Activated CD4-positive, CD25-positive, alpha-beta regulatory T cell treated with anti-CD3 and anti-CD28 coated beads, Interleukin-2, amount 50 U/mL, for 16 hours (primary cell): ENCODE data around the gene RPL34.
A peak's percentile ranks its signal among the peaks of the same experiment; 100 is the strongest.
"Not testable (repeated sequence)": the region's sequence is repeated elsewhere in the genome, so short reads cannot be mapped to it uniquely, and the experiment has no call there.

ENCODE experiments used
- DNase-seq: peaks from one replicate; pipeline ENCODE4 v3.0.0-alpha.2; 2020; ENCODE audit warnings: low read depth, low spot score

RPL34 gene

DNA sequence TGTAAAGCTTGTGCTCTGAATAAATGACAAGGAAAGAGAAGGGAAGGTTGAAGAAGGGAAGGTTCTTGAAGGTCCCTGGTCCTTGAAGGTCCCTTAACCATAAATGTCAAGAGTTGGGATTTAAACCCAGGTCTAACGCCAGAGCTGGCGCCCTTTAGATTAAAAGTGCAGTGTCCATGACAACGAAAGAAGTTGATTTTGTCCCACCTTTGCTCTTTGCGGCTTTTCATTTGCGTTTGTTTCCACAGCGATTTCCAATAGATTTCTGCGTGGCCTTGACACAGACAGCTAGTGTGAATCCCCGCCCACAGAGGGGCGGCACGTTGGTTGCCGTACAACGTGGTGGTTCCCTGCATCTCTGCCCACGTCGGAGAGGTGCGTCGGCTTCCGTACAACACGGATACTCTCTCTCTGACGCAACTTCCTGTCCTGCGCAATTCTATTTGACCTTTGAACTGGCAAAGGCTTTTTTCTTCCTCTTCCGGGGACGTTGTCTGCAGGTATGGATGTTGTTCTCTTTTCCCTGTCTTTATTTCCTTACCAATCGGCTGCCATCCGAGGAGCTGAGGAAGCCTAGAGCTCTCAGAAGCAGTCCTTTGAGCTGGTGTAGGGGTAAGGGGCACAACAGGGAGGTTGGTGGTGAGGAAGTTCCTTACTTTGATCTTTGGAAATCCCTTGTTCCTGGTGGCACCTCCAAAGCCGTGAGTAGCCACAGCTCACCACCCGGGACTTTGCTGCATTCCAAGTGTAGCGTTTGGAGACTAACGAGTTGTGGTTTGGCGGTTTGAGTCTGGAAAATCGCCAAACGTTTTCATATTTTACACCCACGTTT lies at the start of gene RPL34:
Gene RPL34, plus strand, starts transcription at position 476 of the 832 bp plus-strand sequence. CDS start 1,384 bp downstream, outside the sequence.
- peak; percentile 95 for DNase-seq

DNA sequence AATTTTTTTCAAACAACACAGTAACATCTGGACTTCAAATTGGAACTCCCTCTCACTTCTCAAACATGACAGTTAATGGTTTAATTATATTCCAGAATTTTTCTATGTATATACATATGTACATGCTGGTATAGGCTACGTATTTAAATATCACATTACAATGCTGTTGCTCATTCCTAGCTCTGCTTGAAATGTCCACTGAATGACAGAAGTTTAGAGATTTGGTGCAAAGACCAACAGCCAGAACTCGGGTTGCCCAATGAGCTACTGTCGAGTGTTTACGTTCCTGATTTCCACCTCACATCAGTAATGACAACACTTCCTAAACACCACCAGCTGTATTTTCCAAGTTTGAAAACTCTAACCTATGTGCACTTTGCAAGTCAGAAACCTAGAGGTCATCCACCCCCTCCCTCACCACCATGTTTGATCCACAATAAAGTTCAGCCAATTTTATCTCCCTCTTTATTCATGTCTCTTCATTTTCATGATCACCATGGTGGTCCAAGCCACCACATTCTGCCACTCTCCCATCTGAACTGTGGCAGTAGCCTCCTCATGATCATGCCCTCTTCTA lies 49.3 kb upstream of the RPL34 start:
- DNase-seq: no peak

DNA sequence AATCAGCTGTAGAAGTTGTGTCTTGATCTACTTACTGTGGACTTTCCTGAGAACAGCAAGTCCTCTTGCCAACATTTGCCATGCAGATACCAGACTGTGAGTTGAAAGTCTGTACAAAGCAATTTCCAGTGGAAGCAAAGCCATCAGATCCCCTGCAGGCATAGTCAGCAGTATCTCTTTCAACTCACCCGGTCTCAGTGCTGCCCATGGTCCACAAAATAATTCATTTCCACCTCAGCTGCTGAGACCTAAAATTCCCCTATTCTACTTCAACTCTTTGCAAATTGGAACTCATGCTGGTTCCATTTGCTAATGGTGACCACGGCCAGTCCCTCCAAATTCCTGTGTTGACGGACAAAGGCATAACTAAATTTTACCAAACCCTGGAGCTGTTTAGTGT lies 46.0 kb upstream of the RPL34 start:
- no peak for DNase-seq

DNA sequence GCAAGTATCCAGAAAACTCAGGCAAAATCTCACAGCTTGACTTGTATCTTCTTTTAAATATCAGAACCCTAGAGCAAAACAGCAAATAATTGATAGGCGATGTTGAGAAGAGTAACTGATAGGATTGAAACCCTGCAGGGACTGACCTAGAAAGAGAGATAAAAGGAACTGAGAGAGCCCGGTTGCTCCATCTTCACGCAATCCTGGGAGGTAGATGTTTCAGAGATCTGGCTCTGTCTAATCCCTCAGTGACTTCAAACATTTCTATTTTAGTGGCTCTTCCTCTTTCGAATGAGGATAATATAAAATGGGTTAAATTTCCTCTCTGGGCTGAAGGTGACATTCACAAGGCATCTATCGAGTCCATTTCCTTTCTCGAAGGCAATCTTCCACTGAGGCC lies 39.3 kb upstream of the RPL34 start:
- DNase-seq: no peak

DNA sequence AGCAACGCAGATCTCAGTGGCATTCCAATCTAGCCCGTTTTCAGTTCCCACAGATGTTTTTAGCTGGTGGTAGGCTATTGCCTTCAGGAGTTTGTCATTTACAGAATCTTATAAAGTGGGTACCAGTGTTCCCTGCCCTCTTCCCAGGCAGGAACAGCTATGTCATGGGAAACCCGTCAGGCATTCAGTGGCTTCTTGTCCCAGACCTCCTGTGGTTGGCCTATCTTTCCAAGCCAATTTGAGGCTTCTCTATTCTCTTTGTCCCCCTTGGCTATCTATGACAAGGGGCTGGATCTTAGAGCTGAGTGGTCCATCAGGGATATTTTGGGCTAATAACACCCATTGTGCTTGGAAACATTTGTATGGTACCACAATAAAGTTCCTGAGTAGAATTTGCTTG lies 33.6 kb upstream of the RPL34 start:
- DNase-seq: no peak

DNA sequence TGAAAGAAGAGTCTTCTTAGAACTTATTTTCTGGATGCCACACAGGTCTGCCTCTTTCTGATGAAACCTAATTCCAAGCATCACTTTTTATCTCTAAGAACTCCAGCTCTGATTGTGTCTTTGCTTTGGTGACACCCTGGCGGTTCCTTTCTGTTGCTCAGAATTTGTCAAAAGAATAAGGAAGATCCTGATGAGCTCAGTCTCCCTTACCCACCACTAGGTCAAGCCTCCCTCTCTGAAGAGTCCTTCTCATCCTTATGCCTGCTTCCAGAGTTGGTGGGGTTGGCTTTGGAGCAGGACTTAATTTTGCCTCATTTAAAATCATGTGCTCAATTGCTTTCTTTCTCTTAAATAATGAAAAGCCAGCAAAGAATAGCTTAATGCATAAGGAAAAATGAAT lies 31.5 kb upstream of the RPL34 start:
- DNase-seq: no peak

DNA sequence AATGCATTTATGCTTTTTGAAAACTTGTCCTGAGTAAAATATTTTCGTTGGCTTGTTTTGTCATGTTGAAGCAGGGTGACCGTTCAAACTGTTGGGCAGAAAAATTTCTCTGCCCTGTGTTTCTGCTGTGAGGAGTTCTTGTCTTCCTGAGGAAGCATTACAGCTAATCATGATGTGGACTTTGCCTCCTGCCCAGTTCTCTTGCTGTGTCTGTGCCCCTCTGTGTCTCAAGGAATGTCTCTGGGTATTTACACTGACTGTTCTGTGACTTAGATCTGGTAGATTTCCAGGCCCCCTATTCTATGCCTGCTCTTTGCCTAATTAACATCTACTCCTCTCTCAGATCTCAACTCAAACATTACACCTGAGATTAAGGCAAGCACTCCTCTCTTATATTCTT lies 30.4 kb upstream of the RPL34 start:
- DNase-seq: no peak

DNA sequence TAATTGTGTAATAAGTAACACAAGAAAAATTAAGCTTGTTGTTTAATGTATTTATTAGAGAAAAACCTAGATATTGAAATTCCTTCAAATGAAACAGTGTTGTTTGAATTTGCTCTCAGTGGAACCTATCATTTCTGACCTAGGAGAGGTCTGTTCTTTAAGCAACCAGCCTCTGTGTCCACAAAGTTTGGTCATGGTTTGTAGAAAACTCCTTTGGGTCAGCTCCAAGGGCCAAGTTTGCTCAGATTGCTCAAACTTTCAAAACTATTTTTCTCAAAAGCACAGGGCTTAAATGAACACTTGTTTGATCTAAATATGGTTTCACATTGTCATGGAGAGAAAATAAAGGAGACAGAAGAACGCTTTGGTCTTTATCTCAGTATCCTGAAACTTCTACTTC lies 29.6 kb upstream of the RPL34 start:
- no peak for DNase-seq

DNA sequence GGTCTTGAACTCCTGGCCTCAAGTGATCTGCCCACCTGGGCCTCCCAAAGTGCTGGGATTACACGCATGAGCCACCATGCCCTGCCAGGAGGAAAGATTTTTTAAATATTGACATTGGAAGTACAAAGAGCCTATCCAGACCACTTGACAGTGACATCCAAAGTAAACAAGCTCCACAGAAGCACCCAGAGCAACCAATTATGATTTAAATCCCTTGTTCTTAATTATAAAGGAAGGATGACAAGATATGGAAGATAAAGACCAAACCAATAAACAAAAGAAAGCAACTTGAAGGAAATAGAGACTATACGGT lies 27.7 kb upstream of the RPL34 start:
- no peak for DNase-seq

DNA sequence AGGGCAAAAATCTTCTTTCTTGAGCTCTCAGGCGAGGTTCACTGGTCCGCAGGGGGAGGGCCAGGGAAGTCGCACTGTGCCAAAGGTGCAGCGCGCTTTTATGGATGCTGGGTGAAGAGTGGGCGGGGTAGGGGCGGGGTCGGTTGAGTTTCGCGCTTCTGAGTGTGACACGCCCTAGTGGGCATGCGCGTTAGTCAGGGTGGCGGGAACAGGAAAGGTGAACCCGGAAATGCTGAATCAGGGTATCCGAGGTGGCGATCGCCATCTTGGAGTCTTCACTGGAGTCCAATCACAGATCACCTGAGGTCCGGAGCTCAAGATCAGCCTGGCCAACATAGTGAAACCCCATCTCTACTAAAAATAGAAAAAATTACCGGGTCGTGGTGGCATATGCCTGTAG lies 26.1 kb upstream of the RPL34 start:
- not testable (repeated sequence) for DNase-seq

DNA sequence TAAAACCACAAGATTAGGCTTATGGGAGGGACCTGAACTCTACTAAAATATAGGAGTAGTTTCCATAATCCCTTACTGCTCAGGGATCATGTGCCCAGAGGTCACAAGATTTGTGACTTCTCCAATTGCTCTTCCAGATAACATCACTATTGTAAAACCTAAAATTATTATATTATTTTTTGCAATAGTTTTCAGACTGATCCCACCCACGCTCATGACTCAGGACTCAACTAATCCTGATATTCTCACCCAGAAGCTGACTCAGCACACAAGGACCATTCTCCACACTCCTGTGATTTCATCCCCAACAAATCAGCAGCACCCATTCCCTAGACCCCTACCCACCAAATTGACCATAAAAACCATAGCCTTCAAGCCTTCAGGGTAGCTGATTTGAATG lies 24.0 kb upstream of the RPL34 start:
- no peak for DNase-seq

DNA sequence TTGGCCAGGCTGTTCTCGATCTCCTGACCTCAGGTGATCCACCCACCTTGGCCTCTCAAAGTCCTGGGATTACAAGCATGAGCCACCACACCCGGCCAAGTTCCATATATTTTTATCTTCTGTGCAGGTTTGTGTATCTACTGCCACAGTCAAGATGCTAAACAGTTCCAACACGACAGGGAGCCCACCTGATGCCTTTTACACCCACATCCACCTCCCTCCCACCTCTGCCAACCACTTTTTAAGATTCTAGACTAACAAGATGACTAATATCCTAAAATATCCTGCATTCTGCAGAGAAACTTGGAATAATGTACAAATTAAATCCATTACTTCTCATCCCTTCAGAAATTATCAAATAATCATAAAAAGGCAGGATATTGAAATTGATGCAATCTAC lies 19.3 kb upstream of the RPL34 start:
- DNase-seq: no peak

DNA sequence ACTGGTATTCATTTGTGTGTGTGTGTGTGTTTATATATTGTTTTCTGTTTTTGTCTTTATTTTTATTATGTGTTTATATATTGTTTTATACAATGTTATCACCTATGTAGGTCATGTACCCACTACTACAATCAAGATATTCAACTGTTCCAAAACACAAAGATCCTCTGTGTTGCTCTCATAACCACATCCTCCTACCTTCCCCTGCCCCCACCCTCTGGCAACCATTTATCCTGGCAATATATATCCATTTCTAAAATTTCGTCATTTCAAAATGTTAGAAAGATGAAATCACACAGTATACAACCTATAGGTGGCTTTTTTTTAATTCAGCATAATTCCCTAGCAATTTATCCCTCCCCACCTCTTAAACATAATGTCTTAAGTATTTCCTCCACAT lies 18.8 kb upstream of the RPL34 start:
- DNase-seq: no peak

DNA sequence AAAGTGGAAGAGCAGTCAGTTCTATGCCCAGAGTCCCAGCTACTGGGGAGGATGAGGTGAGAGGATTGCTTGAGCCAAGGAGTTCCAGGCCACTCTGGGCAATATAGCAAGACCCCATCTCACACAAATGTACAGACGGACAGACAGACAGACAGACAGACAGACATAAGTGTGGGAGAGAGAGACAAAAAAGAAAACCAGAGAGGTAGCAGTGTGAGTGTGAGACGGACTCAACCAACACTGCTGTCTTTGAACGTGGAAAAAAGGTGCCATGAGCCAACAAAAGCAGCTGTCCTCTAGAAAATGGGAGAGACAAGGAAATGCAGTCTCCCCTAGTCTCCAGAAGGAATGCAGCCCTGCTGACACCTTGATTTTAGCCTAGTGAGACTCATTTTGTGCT lies 18.2 kb upstream of the RPL34 start:
- DNase-seq: no peak

DNA sequence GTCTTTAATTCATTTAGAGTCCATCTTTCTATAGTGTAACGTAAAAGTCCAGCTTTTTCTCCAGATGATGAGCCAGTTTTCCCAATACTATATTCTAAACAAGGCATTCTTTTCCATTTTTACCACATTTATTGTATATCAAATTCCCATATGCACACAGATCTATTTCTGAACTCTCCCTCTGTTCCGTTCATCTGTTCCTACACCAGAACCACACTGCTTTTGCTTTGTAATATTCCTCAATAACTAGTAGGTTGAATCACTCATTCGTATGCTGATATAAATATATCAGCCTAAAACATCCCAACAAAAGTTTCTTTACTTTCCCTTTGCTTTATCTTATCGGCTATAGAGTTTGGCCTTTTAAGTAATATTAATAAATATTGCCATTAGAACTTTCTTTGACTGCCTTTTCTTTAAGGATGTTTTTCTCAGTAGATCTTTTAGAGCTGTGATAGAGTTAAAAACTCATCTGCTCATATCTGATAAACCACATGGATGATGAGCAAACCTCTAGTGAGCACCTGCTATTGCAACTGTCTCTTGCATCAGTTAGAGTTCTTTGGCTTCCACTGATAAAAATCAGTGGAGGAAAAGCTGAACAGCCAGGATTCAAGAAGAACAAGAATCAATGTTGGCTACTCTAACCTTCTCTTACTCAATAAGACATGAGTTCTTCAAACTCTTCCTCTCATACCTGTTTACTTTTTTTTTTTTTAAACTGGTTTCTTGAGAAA lies 13.1 kb upstream of the RPL34 start:
- no peak for DNase-seq

DNA sequence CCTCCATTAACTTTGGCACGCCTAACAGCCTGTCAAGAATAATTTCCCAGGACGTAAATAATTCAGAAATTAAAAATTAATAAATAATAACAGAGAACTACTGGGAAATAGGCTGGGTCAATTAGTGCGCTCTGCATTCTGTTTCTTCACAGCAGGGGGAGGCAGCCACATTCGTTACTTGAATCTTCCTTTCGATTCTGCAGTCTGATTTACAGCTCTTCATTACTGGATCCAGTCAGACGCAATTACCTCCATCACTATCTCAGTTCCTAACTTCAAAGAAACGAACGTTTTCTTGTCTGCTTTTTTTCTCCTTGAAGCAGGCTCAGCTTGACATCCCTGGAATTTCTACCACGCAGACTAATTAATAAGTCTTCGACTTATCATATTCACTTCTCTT lies 9.0 kb upstream of the RPL34 start:
- DNase-seq: no peak

DNA sequence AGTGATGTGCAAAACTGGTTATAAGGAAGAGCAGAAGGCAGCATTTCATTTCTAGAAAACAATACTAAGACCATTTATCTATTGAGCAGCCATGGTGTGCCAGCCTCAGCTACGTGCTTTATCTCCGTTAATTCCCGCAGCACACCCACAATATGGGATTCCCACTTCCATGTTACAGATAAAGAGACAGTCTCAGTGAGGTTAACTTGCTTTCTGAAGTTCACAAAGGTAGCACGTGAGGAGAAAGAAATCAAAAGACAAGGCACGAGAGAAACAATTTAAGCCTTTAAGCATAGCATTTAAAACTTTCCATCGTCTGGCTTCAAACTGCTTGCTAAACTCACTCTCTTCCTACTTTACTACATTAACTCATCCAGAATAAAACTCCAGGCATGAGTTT lies 8.0 kb upstream of the RPL34 start:
- DNase-seq: no peak

DNA sequence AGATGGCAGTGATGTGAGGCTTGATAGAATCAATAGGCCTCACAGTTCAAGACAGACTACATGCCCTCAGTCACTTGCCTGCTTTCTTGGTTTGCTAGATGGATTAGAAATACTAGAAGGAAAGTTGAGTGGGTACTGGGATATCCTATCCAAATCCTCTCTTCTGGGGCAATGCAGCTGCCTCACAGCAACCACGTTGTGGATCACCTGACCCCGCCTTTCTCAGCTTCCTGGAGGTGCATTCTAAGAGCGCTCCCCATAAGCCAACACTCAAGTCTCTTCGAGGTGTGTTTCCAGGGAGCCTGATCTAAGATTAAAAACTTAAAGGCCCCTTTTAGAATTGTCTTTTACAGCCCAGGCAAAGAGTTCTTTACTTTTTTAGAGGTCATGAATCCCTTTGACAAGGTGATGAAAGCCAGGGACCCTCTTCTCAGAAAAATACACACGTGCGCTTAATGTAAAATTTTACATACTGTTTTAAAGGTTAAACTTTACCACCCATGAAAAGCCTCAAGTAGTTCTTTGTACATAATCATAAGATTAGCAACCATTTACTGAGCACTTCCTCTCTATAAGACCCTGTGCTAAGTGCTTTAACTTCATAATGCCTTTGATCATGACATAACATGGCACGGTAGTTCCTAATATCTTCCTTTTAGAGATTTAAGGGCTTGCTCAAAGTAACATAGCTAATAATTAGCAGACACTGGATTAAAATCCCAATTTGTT lies 840 bp upstream of the RPL34 start:
- DNase-seq: no peak

DNA sequence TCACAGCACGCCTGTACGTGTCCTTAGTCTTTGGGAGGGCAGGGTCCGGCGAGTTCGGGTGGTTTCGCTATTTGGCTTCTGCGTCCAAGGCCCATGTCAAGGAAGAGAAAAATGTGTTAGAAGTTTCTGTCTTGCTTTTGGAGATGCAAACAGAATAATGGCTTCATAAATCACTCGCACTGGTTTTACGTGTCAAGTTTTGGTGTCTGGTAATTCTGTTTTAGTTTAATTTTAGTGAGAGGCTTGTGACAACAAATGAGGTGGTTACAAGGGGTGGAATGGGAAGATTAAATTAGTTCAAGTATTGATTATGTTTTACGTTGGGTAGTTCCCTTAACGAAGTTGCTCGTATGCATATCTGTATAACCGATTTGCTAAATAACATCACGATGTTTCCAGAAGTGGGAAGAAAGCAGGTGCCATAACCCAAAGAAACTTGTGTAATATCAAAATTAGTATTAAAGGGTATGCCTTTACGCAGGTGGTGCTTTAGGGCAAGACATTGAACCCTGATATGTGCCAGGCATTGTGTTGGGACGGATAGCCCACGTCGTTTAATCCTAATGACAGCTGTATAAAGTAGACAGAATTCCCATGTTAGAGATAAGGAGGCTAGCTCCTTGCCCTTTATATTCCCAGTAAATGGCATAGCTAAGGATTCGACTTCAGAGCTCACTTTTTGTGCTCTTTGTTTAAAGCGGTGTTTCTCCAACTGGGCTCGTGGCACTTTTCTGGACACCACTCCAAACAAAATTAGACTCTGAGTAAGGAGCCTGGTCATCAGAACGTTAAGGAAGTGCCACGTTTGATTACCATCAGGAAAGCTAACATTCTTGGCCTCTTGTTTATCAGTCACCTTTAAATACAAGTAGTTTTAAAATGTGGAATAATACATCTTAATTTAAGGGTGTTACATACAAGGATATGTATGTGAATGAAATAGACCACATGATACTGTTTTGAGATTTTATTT lies 843 bp downstream of the RPL34 start:
- no peak for DNase-seq

DNA sequence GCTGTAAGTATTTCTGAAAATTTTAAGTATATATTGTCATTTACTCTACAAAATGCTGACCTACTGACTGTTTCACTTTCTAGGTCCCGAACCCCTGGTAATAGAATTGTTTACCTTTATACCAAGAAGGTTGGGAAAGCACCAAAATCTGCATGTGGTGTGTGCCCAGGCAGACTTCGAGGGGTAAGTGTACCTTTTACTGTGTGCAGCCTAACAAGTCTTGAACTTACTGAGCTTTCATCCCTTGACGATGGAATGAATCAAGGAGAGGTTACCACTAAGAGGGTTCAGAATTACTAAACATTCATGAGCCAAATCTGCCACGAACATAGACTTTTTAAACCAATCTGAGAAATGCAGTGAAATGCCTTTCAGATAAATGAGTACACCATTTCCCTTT lies 1.6 kb downstream of the RPL34 start:
- DNase-seq: no peak

DNA sequence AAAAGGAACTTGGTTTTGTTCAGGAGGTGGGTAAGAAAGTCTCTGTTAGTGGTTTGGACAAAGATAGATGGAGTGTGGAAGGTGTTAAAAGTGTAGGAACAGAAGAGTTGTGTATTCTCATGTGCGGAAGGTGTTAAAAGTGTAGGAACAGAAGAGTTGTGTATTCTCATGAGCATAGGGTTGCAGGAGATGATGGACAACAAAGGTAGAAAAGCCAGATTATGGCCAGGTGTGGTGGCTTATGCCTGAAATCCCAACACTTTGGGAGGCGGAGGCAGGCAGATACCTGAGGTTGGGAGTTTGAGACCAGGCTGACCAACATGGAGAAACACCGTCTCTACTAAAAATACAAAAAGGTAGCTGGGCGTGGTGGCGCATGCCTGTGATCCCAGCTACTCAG lies 2.5 kb downstream of the RPL34 start:
- no peak for DNase-seq
